ENCODE measurements around the gene MRS2.
"Not testable (repeated sequence)": the region's sequence is repeated elsewhere in the genome, so short reads cannot be mapped to it uniquely, and the experiment has no call there.

MRS2 gene

GRCh38 chr6:24397631-24398030 lies 5.1 kb upstream of the MRS2 start:
- TF ChIP-seq GATA1 (IDR thresholded peaks at IDR 0.05; ENCODE audit: low read depth, low read length) (no peak), POLR2A (IDR thresholded peaks at IDR 0.05; ENCODE audit: low read length) (no peak)
- DNase-seq, result no peak

DNA sequence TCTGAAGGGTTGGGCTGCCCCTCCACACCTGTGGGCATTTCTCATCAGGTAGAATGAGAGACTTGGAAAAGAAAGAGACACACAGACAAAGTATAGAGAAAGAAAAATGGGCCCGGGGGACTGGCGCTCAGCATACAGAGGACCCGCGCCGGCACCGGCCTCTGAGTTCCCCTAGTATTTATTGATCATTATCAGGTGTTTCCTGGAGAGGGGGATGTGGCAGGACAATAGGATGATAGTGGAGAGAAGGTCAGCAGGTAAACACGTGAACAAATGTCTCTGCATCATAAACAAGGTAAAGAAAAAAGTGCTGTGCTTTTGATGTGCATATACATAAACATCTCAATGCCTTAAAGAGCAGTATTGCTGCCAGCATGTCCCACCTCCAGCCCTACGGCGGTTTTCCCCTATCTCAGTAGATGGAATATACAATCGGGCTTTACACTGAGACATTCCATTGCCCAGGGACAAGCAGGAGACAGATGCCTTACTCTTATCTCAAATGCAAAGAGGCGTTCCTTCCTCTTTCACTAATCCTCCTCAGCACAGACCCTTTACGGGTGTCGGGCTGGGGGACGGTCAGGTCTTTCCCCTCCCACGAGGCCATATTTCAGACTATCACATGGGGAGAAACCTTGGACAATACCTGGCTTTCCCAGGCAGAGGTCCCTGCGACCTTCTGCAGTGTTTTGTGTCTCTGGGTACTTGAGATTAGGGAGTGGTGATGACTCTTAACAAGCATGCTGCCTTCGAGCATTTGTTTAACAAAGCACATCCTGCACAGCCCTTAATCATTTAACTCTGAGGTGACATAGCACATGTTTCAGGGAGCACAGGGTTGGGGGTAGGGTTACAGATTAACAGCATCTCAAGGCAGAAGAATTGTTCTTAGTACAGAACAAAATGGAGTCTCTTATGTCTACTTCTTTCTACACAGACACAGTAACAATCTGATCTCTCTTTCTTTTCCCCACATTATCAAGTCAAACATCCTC lies 2.4 kb upstream of the MRS2 start:
- DNase-seq, result not testable (repeated sequence)

- TF ChIP-seq GATA1 (IDR thresholded peaks at IDR 0.05; ENCODE audit: low read depth, low read length) (no peak), POLR2A (IDR thresholded peaks at IDR 0.05; ENCODE audit: low read length) (no peak)
- no peak for DNase-seq
These were observed 1.3 kb upstream of the MRS2 start for GRCh38 chr6:24401458-24401857.

- no peak for DNase-seq
- TF ChIP-seq POLR2A (IDR thresholded peaks at IDR 0.05; ENCODE audit: low read length), result no peak
- no peak for TF ChIP-seq GATA1 (IDR thresholded peaks at IDR 0.05; ENCODE audit: low read depth, low read length)
These were observed 727 bp downstream of the MRS2 start for GRCh38 chr6:24403501-24403824.

GRCh38 chr6:24405262-24405661 lies 2.5 kb downstream of the MRS2 start:
- TF ChIP-seq GATA1 (IDR thresholded peaks at IDR 0.05; ENCODE audit: low read depth, low read length), result no peak
- no peak for TF ChIP-seq POLR2A (IDR thresholded peaks at IDR 0.05; ENCODE audit: low read length)
- DNase-seq, result no peak

- TF ChIP-seq POLR2A (IDR thresholded peaks at IDR 0.05; ENCODE audit: low read length) (no peak), GATA1 (IDR thresholded peaks at IDR 0.05; ENCODE audit: low read depth, low read length) (no peak)
- DNase-seq, result no peak
These were observed 6.1 kb downstream of the MRS2 start for GRCh38 chr6:24408719-24409410.

- DNase-seq, result no peak
- TF ChIP-seq POLR2A (IDR thresholded peaks at IDR 0.05; ENCODE audit: low read length) (no peak), GATA1 (IDR thresholded peaks at IDR 0.05; ENCODE audit: low read depth, low read length) (no peak)
These were observed 7.9 kb downstream of the MRS2 start for GRCh38 chr6:24410622-24411021.

GRCh38 chr6:24412294-24412693 lies 9.6 kb downstream of the MRS2 start:
- TF ChIP-seq POLR2A (IDR thresholded peaks at IDR 0.05; ENCODE audit: low read length) (no peak), GATA1 (IDR thresholded peaks at IDR 0.05; ENCODE audit: low read depth, low read length) (no peak)

DNA sequence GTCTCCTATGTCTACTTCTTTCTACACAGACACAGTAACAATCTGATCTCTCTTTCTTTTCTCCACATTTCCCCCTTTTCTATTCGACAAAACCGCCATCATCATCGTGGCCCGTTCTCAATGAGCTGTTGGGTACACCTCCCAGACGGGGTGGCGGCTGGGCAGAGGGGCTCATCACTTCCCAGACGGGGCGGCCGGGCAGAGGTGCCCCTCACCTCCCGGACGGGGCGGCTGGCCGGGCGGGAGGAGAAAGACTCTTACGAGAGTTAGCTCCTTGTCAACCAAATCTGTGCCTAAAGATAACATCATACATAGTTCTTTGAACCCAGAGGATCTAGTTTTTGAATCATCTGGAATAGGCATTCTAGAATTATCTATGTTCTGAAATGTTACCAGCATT lies 11.8 kb downstream of the MRS2 start:
- not testable (repeated sequence) for DNase-seq

More at GRCh38 chr6:24412294-24412693, 9.6 kb downstream of the MRS2 start:
- no peak for DNase-seq

GRCh38 chr6:24415753-24416152 lies 13.0 kb downstream of the MRS2 start:
- TF ChIP-seq GATA1 (IDR thresholded peaks at IDR 0.05; ENCODE audit: low read depth, low read length), result no peak
- TF ChIP-seq POLR2A (IDR thresholded peaks at IDR 0.05; ENCODE audit: low read length), result no peak
- no peak for DNase-seq

GRCh38 chr6:24419526-24419925 lies 16.8 kb downstream of the MRS2 start:
- DNase-seq, result no peak
- TF ChIP-seq GATA1 (IDR thresholded peaks at IDR 0.05; ENCODE audit: low read depth, low read length), result no peak
- TF ChIP-seq POLR2A (IDR thresholded peaks at IDR 0.05; ENCODE audit: low read length), result no peak

- no peak for TF ChIP-seq POLR2A (IDR thresholded peaks at IDR 0.05; ENCODE audit: low read length)
- no peak for TF ChIP-seq GATA1 (IDR thresholded peaks at IDR 0.05; ENCODE audit: low read depth, low read length)
- no peak for DNase-seq
These were observed 22.4 kb downstream of the MRS2 start for GRCh38 chr6:24425091-24425490.

DNA sequence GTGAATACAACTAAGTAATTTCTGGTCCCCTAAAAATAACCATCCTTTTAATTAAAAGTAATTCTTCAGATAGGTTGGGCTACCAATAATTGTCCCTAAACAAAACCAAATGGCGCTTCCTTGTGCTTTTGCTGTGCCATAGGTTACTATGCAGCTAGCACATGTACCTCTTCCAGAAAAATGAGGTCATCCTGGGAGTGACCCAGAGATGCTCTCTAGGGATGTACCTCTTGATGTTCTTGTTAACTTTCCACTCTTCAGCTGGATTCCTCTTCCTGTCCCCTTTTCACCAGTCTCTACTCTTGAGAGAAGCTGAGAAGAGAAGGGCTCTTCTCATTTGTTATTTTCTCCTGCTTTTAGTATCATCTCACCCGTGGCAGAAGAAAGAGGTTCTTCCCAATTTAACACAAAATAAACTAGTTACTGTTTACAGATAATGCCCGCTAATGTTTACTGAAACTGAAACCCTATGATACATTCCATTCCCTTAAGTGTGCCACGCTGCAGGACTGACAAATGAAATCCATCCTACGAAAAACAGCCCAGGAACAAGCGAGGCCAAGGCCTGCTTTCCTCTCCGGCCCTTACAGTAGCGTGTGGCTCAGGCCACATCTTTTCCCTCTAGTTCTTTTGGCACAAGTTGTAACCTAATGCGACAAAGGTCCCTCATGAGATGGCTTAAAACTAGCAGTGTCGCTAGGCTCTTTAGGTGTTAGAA lies 24.2 kb downstream of the MRS2 start:
- TF ChIP-seq GATA1 (IDR thresholded peaks at IDR 0.05; ENCODE audit: low read depth, low read length), result no peak
- no peak for TF ChIP-seq POLR2A (IDR thresholded peaks at IDR 0.05; ENCODE audit: low read length)
- no peak for DNase-seq

DNA sequence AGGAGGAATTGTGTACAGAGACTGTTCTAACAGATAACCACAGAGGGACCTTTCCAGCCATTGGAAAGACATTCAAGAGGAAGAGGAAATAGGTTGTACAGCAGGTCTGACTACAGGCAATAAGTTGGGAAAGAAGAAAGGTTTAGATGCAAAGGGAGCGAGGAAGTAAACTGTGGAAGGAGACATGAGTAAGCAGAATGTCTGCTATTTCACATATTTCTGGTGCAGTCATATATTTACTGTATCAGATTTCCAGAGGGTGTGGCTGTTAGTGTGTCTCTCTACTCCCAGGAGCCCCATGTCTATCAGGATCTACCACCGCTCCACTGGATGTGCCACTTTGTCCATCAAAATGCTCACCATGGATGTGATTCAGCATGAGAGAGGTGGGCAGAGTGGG lies 25.9 kb downstream of the MRS2 start:
- TF ChIP-seq GATA1 (IDR thresholded peaks at IDR 0.05; ENCODE audit: low read depth, low read length), result no peak
- TF ChIP-seq POLR2A (IDR thresholded peaks at IDR 0.05; ENCODE audit: low read length), result no peak
- peak; percentile 14 to 51 for DNase-seq

All from erythroblast (primary cell).